ENCODE results near the gene ODAD4.

The ODAD4 gene, protein sequence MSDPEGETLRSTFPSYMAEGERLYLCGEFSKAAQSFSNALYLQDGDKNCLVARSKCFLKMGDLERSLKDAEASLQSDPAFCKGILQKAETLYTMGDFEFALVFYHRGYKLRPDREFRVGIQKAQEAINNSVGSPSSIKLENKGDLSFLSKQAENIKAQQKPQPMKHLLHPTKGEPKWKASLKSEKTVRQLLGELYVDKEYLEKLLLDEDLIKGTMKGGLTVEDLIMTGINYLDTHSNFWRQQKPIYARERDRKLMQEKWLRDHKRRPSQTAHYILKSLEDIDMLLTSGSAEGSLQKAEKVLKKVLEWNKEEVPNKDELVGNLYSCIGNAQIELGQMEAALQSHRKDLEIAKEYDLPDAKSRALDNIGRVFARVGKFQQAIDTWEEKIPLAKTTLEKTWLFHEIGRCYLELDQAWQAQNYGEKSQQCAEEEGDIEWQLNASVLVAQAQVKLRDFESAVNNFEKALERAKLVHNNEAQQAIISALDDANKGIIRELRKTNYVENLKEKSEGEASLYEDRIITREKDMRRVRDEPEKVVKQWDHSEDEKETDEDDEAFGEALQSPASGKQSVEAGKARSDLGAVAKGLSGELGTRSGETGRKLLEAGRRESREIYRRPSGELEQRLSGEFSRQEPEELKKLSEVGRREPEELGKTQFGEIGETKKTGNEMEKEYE

GRCh38 chr17:41930009-41930832 lies at the start of gene ODAD4:
TSS of gene ODAD4 (plus strand) at chr17:41930617. CDS start at chr17:41930724, 107 bp downstream.
- DNase-seq (ENCODE audit: low read depth in 2 of 2), result peak; percentile 86 to 92

- no peak for DNase-seq (ENCODE audit: low read depth in 2 of 2)
Observed at GRCh38 chr17:41882756-41883155, 47.7 kb upstream of the ODAD4 start.

DNA sequence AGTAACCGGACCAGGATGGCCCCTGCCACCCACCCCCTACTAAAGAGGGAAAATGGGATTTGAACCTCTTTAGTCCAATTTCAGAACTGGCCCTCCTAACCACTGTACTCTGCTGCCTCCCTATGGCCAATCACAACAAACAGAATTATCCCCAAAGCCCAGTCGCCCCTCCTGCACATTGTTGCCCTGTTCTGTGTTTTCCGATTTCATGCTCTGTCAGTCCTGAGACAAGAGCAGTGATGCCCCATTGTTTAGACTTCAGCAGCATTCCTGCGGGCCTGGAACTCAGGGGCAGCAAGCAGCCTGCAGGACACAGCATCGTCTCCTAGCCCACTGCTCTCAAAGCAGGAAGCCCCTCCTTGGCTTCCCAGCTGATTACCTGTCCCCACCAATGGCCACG lies 44.7 kb upstream of the ODAD4 start:
- DNase-seq (ENCODE audit: low read depth in 2 of 2), result no peak

DNA sequence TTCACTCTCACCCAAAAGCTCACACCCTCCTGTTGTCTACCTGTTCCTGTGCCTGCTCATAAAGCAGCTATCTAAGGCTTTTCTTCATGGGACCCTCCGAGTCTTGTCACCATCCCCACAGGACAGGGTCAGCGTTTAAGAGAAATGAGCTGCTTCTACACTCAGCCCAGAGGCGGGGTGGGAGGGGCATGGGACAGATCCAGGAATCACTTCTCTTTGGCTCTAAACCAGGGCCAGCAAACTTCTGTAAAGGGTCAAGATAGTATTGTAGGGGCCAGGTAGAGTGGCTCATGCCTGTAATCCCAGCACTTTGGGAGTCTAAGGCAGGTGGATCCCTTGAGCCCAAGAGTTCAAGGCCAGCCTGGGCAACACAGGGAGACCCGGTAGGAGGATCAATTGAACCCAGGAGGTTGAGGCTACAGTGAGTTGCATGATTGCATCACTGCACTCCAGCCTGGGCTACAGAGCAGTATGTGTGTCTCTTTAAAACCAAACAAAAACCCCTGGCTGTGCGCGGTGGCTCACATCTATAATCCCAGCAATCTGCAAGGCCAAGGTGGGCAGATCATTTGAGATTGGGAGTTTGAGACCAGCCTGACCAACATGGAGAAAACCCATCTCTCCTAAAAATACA lies 42.0 kb upstream of the ODAD4 start:
- no peak for DNase-seq (ENCODE audit: low read depth in 2 of 2)

DNA sequence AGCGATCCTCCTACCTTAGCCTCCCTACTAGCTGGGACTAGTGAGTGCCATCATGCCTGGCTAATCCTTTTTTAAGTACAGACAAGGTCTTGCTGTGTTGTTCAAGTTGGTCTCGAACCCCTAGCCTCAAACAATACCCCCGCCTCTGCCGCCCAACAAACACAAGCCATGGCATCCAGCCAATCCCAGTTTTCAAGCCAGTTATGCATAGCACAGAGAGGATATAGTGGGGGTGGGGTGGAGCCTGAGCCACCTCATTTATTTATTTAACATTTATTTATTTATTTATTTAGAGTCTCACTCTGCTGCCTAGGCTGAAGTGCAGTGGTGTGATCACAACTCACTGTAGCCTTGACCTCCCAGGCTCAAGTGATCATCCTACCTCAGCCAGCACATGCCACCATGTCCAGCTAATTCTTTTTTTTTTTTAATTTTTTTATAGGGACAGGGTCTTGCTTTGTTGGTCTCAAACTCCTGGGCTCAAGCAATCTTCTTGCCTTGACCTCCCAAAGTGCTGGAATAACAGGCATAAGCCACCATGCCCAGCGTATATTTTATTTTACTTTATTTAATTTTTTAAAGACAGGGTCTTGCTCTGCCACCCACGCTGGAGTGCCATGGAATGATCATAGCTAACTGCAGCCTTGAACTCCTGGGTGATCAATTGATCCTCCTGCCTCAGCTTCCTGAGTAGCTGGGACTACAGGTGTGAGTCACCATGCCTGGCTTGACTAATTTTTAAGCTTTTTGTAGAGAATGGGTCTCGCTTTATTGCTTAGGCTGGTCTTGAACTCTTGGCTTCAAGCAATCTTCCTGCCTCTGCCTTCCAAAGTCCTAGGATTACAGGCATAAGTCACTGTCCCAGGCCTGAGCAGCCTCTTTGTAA lies 39.0 kb upstream of the ODAD4 start:
- no peak for DNase-seq (ENCODE audit: low read depth in 2 of 2)

GRCh38 chr17:41892021-41892376 lies 38.4 kb upstream of the ODAD4 start:
- no peak for DNase-seq (ENCODE audit: low read depth in 2 of 2)

DNA sequence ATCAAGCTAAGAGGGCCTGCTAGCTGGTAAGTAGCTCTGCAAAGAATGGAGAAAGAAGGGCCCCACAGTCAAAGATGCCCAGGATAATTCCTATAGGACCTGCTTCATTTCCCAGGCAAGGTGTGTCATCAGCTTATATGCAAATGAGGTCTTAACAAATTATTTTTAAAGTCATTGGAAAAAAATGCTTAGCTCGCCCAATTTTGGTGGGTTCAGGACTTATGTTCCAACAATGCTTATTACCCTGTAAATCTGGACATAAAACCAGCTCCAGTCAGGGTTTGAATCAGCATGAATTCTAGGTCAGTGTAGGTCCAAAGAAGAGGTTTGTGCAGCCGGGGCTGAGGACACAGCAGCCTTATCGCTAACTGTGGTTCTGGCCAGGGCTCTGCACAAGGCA lies 37.0 kb upstream of the ODAD4 start:
- DNase-seq (ENCODE audit: low read depth in 2 of 2), result no peak

- DNase-seq (ENCODE audit: low read depth in 2 of 2), result no peak
Observed at GRCh38 chr17:41894791-41895331, 35.6 kb upstream of the ODAD4 start.

GRCh38 chr17:41895617-41896016 lies 34.8 kb upstream of the ODAD4 start:
- no peak for DNase-seq (ENCODE audit: low read depth in 2 of 2)

DNA sequence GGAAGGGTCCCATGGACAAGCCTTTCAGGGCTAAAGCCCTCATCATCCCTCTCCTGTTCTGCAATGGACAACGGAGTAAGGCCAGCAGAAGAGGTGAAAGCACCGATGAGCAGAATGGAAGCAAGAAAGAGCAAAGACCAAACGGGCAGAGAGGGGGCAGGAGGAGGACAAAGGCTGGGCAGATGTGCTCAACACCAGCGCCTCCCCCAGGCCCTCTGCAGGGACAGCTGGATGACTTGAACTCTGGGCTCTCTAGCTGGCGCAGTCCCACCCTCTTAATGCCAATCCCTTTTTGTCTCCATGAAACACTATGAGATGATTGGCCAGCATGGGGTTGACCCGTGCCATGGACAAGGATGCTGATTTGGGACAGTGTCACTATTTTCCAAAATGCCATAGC lies 33.7 kb upstream of the ODAD4 start:
- DNase-seq (ENCODE audit: low read depth in 2 of 2), result no peak

DNA sequence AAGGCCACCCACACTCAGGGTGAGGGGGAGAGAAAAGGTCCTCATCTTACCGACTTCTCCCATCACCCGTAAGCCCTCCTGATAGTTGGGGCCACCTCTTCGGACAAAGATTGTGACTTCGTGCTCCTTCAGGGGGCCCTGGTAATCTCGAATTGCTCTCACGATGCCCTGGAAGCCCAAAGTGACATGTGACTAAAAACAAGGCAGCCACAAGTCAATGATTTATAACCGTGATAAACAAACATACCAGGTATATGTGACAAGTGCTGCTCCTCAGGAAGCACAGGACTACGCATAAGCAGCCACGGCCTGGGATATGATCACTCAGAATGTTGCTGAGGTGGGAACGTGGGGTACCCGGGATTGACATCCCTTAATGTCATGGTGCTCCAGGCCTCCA lies 28.8 kb upstream of the ODAD4 start:
- DNase-seq (ENCODE audit: low read depth in 2 of 2), result no peak

GRCh38 chr17:41904242-41904841 lies 26.1 kb upstream of the ODAD4 start:
- DNase-seq (ENCODE audit: low read depth in 2 of 2), result no peak

- DNase-seq (ENCODE audit: low read depth in 2 of 2), result no peak
Observed at GRCh38 chr17:41905172-41905571, 25.2 kb upstream of the ODAD4 start.

GRCh38 chr17:41906465-41907184 lies 23.8 kb upstream of the ODAD4 start:
- DNase-seq (ENCODE audit: low read depth in 2 of 2), result no peak

- no peak for DNase-seq (ENCODE audit: low read depth in 2 of 2)
Observed at GRCh38 chr17:41907185-41907556, 23.2 kb upstream of the ODAD4 start.

DNA sequence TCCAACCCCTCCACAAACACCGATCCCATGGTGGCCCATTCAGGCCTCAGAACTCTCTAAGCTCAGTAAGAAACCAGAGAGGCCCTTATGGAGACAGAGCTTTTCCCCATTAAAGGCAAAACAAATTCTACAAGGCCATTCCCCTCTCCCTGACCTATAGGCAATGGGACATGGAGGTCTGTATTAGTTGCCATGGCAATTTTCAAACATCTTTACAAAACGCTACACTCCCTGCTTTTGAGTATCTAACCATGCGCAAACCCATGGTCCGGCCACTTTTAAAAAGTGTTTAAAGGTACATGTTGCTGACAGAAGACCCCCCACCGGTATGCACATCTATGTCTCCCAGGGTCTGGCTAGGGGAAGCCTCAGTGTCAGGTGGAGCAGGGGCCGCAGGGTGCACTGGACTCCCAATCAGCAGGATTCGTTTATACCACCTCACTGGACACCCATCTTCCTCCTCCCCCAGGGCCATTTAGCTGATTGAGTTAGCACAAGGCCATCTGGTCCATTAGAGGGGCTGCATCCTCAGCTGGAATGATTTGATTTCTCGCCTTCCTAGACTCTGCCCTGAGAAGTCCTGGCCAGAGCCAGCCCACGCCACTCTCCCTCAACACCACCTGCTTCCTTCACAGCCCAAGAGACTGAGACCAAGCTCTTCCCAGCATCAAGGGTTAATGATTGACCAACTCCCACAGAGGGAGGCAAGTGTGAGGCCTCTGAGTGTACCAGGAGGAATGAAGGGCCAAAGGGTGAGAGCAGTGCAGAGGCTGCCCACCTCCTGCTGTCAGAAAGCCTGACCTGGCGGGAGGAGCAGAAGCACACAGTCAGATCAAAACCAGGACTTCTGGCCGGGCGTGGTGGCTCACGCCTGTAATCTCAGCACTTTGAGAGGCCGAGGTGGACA lies 22.5 kb upstream of the ODAD4 start:
- DNase-seq (ENCODE audit: low read depth in 2 of 2), result no peak

DNA sequence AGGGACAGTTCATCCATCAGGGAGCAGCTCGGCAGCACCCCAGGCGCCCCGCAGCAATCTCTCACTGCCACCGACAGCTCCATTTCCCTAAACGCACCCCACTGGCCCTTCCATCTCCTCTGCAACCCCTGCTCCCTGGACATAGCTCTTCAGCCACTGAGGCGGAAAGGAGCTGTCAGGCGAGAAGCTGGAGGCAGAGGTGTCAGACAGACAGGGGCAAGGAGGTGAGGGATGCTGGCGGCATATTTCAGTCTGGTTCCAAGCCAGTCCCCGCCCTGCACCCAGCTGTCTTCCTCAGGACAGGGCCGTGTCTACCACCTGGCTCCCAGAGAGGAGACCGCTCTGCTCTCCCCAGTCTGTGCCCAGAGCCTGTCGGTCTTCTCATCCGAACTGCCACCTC lies 21.3 kb upstream of the ODAD4 start:
- DNase-seq (ENCODE audit: low read depth in 2 of 2), result no peak

DNA sequence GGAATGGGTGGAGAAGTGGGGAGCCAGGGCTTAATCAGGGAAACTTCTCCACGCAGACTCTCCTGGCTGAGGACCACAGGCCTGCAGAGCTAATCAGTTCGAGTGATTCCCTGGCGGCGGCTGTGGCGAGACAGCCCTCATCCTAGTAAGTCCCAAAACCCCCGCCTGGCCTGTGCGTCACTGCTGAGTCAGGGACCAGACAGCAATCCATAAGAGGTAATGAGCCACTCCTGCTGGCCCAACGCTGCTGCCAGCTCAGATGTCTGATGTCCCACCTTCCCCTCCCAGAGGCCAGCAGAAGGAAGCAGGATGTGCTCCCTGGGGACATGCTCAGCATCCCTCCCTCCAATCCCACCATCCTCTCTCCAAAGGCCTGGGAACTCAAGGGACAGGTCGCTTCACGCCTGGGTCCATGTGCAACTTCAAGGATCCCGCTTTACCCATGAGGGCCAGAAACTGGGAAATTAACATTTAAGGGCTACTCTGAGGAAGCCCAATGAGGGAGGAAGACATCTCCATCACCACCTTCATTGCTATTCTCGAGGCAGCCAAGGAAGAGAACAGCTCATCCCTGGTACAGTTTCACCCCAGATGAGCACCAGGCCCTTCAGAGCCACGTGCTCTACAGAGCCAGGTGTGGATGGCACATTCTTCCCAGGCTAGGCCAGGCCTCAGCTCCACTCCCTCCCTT lies 19.6 kb upstream of the ODAD4 start:
- no peak for DNase-seq (ENCODE audit: low read depth in 2 of 2)

All from stimulated activated CD8-positive, alpha-beta memory T cell treated with anti-CD3 and anti-CD28 coated beads, Interleukin-7, amount 100 ng/mL, for 1 hour (primary cell).